HG03457 (cell line): ENCODE data around the gene EPC2.
"Not testable (repeated sequence)": the region's sequence is repeated elsewhere in the genome, so short reads cannot be mapped to it uniquely, and the experiment has no call there.

Source experiments
- ATAC-seq: cut with Tn5 transposase; IDR thresholded peaks from one replicate; pipeline ENCODE4 v1.9.1; 2021; ENCODE audit warnings: moderate number of reproducible peaks; ENCODE audit not compliant: unreplicated experiment

Gene EPC2

DNA sequence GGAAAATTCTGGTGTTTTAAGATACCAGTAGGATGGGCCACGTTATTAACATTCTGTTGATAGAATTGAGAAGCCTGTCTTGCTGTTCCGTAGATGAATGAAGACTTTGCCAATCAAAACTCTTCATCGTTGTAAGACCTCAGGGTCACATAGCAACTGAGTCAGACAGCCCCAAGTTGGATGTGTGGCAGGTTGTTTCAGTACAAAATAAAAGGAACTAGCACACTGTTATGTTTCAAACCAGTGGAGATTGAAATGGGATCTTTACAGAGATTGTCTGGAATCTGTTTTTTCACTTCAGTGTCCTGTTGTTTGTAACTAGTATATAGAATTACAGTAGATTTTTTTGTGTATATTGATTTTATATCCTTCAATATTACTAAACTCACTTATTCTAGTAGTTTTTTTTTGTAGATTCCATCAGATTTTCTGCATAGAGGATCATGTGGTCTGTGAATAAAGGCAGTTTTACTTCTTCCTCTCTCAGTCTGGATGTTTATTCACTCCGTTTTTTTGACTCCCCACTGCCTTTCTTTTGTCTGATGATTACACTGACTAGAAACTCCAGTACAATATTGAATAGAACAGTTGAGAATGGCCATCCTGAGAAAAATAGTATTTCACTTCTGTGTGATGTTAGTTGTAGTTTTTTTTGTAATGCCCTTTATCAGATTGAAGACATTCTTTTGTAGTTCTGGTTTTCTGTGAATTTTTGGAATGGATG lies 22.7 kb downstream of the EPC2 start:
- ATAC-seq, result no peak

DNA sequence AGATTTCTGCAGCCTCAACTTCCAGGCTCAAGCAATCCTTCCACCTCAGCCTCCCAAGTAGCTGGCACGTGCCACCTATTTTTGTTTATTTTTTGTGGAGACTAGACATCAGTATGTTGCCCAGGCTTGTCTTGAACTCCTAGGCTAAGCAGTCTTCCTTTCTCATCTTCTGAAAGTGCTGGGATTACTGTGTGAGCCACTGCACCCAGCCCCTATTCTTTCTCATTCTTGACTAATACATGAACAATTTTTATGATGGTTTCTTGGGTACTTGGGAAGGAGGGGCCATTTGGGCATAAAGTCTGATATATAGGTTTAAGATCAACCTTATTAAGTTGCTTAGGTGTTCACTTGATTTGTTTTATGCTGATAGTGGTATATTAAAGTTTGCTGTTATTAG lies 26.2 kb downstream of the EPC2 start:
- no peak for ATAC-seq

DNA sequence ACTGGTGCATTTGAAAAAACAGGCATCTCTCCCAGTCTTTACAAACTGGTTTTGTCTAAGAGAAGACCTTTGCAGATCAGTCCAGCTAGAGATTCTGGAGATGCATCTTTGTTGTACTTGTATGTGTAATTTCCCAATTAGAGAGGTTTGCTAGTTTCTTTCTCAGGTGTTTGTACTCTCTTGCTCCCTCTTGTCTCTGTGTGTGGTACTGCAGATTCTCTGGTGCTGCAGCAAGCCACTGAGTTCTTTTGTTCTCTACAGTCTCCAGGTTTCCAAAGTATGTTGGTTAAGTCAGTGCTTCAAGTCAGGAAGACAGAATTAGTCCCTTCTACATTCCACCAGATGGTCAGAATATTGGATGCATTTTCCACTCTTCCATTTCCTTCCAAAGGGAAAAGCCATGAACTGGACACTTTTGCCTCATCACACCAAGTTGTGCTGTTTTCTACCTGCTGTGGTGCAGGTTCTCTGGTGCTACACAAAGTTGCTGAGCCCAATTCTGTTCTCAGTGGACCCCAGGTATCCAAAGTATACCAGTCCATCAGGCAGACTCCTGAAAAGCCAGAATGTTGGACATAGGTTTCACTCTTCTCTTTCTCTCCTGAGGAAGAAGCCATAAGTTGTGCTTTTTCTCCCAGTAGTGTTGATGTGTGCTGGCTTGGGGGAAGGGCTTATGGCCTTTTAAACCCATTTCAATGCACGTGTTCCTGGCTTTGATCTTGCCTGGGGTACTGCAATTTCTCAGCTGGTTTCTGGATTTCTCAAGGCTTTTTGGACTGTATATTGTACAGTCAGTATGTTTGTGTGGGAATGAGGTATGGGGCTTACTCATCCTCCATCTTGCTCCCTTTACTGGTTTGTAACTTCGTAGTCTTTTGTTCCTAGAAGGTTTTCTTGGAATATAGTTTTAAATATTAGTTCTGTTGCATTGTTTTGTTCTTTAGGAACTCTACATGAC lies 29.8 kb downstream of the EPC2 start:
- no peak for ATAC-seq

DNA sequence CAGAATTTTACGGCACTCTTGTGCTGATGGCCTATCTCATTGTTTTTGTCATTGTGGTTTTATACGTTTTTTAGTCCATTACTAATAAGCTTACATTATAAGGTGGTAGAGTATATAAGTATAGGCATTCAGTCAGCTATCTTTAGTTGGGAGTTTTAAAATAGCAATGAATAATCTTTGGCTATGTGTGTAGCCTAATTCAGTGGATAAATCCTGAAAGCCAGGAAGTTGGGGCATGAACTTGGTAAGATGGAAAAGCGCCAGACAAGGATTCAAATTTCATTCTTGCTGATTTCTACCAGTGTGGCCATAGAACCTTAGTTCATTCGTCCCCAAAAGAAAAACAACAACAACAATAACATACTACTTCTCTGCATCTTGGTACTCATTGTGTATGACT lies 31.2 kb downstream of the EPC2 start:
- ATAC-seq, result no peak

DNA sequence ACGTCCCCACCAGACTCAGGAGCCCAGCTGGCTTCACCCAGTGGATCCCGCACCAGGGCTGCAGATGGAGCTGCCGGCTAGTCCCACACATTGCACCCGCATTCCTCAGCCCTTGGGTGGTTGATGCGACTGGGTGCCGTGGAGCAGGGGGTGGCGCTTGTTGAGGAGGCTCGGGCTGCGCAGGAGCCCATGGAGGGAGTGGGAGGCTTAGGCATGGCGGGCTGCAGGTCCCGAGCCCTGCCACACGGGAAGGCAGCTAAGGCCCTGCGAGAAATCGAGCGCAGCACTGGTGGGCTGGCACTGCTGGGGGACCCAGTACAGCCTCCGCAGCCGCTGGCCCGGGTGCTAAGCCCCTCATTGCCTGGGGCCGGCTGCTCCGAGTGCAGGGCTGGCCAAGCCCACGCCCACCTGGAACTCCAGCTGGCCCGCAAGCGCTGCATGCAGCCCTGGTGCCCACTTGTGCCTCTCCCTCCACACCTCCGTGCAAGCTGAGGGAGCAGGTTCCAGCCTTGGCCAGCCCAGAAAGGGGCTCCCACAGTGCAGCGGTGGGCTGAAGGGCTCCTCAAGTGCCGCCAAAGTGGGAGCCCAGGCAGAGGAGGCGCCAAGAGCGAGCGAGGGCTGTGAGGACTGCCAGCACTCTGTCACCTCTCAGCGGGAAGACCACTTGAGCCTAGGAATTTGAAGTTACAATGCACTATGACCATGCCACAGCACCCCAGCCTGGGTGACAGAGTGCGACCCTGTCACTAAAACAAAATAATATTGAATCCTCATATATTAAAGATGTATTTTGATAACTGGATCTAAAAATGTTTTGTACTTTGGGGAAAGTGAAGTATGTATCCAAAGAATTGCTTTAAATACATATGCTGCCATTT lies 34.0 kb downstream of the EPC2 start:
- not testable (repeated sequence) for ATAC-seq

DNA sequence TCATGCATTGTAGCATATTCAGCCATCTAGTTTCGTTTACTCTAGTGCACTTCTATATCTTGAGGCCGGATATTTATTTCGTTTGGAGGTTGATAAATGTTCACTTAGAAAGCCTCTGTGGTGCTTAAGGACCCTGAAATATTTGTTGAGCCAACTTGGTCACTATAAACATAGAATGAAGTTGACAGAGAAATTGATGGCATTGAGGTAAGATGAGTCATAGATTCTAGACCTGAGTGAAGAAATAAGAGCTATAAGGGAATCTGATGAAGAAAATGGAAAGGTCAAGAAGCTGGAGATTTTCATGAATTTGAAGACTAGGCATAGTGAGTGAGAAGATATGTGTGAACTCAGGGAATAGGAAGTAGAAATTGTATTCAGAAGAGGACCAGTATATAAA lies 35.9 kb downstream of the EPC2 start:
- no peak for ATAC-seq

DNA sequence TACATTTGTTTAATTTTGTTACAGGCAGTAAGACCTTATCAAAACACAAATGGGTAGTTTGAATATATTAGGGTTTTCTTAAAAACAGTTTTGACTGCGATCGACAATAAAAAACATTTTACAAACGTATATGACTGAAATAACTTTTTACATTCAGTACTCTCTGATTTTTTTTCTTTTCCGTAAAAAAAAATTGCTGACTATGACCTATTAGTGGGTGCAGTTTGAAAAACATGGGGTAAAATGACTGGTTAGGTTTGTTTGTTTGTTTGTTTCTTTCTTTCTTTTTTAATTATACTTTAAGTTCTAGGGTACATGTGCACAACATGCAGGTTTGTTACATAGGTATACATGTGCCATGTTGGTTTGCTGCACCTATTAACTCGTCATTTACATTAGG lies 36.9 kb downstream of the EPC2 start:
- no peak for ATAC-seq

DNA sequence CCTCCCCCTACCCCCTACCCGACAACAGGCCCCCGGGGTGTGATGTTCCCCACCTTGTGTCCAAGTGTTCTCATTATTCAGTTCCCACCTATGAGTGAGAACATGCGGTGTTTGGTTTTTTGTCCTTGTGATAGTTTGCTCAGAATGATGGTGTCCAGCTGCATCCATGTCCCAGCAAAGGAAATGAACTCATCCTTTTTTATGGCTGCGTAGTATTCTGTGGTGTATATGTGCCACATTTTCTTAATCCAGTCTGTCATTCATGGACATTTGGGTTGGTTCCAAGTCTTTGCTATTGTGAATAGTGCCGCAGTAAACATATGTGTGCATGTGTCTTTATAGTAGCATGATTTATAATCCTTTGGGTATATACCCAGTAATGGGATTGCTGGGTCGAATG lies 37.3 kb downstream of the EPC2 start:
- not testable (repeated sequence) for ATAC-seq

DNA sequence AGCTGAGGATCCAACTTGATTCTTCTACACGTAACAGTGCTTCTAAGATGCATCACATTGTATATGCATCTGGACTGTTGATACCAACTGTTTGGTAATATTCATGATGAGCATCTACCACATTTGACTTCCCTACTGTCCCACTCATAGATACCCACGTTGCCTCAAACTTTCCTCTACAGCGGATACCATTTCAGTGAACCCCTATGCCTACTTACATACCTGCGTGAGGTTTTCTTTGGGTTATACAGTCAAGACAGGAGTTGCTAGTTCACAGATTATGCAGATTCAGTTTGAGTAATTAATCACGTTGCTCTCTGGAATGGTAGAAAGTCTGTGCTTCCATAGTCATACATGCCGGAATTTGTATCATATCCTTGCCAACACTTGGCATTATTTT lies 40.0 kb downstream of the EPC2 start:
- ATAC-seq, result no peak

DNA sequence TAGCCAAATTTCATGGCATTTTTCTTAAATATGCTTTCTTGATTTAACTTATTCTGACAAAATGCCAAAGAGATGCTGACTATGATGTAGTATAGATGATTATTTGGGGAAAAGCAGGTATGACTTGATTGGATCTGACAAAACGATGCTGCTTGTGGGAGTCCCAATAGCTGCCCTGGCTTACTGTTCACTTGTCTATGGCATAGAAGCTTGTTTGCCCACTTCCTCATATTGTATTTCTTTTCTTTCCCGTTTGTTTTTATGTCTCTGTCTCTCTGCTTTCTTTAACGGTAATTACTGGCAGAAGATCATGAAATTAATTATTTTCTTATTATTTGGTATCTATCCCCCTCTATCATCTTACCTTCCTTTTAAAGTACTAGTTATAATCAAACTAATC lies 43.0 kb downstream of the EPC2 start:
- no peak for ATAC-seq

DNA sequence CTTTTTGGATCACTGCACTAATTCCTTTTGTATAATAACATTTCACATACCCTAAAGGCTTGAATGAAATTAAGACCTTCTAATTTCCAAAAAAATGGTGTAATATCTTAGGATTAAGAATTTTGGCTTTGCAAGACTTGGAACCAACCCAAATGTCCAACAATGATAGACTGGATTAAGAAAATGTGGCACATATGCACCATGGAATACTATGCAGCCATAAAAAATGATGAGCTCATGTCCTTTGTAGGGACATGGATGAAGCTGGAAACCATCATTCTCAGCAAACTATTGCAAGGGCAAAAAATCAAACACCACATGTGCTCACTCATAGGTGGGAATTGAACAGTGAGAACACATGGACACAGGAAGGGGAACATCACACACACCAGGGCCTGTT lies 43.5 kb downstream of the EPC2 start:
- not testable (repeated sequence) for ATAC-seq

DNA sequence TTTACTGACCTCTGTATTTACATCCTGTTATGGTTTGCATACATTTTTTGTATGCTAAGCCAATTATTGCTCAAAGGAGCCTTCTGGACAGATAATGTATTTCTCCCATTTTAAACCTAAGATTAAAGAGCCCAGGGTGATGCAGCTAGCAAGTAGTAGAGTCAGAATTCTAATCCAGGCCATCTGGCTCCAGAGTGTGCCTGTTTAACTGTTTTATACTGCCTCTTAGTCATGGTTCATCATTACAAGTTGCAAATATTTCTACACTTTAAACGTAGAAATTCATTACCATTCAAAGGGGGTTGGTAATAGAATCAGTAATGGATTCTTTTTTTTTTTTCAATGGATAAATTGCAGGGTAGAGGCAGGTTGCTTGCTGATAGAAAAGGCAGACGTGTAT lies 52.4 kb downstream of the EPC2 start:
- ATAC-seq, result no peak

DNA sequence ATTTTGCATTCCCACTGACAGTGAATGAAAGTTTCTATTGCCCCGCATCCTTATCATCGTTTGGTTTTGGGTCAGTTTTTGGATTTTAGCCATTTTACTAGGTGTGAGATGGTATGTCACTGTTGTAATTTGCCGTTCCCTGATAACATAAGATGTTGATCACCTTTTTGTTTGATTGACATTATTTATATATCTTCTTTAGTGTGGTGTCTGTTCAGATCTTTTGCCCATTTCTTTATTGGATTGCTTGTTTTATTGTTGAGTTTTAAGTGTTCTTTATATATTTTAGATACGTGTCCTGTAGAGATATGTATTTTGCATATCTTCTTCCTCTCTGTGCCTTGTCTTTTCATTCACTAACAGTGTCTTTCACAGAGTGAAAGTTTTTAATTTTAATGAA lies 55.3 kb downstream of the EPC2 start:
- no peak for ATAC-seq

DNA sequence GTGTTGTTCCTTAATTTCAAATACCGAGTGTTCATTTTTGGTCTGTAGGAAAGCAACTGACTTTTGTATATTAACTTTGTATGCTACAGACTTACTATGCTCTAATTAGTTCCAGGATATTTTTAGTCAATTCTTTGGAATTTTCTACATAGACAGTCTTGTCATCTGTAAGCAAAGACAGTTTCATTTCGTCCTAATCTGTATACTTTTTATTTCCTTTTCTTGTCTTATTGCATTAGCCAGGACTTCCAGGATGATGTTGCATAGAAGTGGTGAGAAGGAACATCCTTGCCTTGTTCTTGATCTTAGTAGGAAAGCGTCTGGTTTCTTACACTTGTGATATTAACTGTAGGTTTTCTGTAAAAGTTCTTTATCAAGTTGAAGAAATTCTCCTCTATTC lies 56.5 kb downstream of the EPC2 start:
- no peak for ATAC-seq

DNA sequence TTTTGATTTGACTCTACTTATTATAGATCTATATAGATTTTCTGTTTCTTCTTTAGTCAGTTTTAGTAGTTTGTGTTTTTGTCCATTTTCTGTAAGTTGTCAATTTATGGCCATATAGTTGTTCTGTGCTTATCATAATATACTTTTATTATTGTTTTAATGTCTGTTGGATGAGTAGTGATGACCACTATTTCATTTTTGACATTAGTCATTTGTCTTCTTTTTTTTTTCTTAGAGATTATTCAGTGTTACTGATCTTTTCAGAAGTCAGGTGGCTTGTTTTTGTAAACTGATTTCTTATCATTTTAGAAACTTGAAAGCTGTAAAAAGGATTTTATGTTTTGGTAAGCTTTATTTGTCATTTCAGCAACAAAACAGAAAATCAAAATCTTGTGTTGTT lies 57.3 kb downstream of the EPC2 start:
- no peak for ATAC-seq

DNA sequence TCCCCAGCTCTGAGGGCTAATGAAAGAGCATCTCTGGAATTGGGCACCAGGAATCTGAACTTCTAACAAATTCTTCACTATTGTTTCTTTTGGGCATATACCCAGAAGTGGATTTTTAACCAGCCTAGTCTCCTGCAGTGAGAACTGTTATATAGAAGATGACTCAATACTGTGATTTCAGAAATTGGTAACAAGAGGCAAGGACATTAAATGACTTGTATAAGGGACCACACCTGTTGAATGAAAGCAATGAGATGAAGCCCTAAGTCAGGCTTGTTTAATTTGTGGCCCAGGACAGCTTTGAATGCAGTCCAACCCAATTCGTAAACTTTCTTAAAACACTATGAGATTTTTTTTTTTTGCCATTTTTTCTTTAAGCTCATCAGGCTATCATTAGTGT lies 57.9 kb downstream of the EPC2 start:
- ATAC-seq, result no peak

DNA sequence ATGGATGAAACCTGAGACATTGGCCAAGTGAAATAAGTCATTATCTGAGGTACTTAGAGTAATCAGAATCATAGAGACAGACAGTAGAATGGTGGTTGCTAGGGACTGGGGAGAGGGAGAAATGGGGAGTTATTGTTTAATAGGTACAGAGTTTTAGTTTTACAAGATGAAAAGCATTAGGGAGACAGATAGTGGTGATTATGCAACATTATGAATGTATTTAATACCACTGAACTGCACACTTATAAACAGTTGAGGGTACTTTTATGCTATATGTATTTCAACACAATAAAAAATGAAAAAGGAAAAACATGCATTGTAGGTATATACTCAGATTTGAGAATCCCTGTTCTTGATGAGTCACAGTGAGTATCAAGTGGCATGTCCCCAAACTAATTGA lies 59.7 kb downstream of the EPC2 start:
- no peak for ATAC-seq

DNA sequence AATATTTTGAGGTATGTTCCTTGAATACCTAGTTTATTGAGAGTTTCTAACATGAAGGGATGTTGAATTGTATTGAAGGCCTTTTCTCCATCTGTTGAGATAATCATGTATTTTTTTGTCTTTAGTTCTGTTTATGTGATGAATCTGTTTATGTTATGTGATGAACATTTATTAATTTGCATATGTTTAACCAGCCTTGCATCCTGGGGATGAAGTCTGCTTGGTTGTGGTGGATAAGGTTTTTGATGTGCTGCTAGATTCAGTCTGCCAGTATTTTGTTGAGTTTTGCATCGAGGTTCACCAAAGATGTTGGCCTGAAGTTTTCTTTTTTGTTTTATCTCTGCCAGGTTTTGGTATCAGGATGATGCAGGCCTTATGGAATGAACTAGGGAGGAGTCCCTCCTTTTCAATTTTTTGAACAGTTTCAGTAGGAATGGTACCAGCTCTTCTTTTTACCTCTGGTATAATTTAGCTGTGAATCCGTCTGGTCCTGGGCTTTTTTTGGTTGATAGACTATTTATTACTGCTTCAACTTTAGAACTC lies 71.9 kb downstream of the EPC2 start:
- no peak for ATAC-seq

DNA sequence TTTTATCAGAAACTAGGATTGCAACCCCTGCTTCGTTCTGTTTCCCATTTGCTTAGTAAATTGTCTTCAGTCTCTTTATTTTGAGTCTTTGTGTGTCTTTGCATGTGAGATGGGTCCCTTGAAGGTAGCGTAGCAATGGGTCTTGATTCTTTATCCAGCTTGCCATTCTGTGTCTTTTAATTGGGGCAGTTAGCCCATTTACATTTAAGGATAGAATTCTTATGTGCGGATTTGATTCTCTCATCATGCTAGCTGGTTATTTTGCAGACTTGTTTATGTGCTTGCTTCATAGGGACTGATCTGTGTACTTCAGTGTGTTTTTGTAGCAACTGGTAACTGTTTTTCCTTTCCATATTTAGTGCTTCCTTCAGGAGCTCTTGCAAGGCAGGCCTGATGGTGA lies 73.5 kb downstream of the EPC2 start:
- no peak for ATAC-seq

DNA sequence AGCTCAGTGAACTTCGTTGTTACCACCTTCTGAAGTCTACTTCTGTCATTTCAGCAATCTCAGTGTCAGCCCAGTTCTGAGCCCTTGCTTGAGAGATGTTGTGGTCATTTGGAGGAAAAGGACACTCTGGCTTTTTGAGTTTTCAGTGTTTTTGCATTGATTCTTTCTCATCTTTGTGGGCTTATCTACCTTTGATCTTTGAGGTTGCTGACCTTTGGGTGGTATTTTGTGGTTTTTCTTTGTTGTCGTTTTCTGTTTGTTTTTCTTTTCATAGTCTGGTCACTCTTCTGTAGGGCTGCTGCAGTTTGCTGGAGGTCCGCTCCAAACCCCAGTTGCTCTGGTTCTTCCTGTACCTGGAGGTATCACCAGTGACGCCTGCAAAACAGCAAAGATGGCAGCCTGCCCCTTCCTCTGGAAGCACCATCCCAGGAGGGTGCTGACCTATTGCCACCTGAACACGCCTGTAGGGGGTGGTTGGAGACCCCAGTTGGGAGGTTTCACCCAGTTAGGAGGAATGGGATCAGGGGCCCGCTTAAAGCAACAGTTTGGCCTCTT lies 74.7 kb downstream of the EPC2 start:
- ATAC-seq, result no peak

DNA sequence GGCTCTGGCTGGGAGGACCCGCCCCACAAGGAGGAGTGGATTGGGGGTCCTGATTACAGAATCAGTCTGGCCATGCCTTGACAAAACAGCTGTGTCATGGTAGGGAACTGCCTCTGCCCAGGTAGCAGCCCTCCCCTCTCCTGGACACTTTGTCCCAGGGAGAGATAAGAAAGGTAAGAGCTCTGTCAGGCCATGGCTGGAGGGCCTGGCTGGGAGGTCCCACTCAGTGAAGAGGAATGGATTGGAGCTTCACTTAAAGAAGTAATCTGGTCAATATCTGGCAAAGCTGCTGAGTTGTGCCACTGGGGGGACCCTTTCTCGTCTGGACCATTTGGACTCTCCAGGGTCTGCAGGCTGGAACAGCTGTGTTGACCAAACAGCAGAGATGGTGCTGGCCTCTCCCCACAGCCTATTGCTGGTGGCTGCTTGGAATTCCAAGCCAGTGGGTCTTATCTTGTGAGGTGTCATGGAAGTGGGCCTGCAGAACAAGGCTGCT lies 75.4 kb downstream of the EPC2 start:
- no peak for ATAC-seq
